HG03175 (cell line): ENCODE measurements around the gene HNRNPUL1.
A peak's percentile ranks its signal among the peaks of the same experiment; 100 is the strongest.
"Not testable (repeated sequence)": the region's sequence is repeated elsewhere in the genome, so short reads cannot be mapped to it uniquely, and the experiment has no call there.

Source experiments
- ATAC-seq: cut with Tn5 transposase; IDR thresholded peaks from one replicate; pipeline ENCODE4 v1.9.1; 2021; ENCODE audit warnings: mild to moderate bottlenecking, moderate library complexity; ENCODE audit not compliant: unreplicated experiment

HNRNPUL1 gene

GRCh38 chr19:41273076-41273475, 8.9 kb downstream of the HNRNPUL1 start:
- ATAC-seq: no peak

GRCh38 chr19:41274802-41275201, 10.6 kb downstream of the HNRNPUL1 start:
- ATAC-seq: no peak

DNA sequence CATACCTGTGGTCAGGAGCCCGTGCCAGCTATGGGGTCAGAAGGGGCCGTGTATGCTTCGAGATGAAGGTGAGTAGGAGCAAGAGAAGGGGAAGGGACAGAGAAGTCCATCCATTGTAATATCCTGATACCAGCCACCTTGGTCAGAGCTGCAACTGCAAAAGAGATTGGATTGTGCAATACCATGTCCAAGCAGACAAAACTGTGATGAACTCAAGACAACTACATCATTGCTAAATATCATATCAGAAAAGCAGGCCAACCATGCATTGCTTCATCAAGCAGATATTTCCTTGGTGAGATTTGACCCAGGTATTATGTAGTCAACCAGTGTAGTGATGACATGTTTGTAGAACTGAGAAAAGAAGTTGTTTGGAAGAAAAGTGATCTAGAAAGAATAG, 12.1 kb downstream of the HNRNPUL1 start:
- ATAC-seq: no peak

DNA sequence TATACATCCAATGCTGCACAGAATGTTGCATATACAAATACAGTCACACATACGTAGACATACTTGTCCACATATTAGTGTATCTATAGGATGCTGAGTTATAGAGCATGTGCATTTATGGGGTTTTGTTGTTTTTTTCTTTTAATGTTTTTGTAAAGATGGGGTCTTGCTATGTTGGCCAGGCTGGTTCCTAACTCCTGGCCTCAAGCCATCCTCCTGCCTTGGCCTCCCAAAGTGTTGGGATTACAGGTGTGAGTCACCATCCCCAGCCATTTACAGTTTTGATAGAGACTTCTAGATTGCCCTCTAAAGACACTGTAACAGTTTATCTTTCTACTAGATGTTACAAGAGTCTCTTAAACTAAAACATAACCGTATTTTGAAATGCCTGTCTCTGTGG, 14.3 kb downstream of the HNRNPUL1 start:
- no peak for ATAC-seq

DNA sequence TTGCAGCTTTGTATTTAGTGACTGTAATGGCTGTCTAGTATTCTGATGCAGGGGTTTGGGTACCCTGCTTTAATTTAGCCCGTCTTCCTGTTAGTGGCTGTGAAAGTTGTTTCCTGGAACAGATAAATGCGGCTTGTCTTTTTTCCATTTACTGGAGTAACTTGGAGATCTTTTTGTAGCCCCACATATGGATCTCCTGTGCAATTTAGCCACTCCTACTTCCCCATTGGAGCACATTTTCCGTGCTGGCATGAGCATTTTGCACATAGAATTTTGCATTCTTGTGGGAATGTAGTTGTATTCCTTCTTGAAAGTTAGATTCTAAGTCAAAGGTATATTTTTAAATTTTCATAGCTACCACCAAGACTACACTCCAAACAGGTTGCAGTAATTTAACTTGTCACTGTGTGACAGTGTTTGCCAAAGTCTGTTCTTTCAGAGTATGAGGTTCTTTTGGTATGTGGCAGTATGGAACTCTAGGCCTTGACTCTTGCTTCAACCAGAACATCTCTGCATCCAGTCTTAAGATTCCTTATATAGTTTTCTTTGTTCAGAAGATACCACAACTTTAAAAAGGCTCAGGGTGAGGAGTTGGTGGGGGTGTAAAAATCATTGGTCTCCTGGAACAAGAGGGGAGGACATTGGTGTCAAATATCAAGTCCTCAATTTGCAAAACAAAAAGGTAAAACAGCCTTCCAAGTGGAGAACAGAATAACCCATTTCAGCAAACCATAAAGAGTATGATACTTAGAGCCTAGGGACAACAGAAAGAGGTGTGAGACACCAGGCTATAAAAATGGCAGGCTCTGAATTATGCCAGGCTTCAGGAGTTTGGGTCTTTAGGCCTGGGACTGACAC, 24.7 kb downstream of the HNRNPUL1 start:
- ATAC-seq: no peak

GRCh38 chr19:41289814-41290213, 25.6 kb downstream of the HNRNPUL1 start:
- ATAC-seq: not testable (repeated sequence)

DNA sequence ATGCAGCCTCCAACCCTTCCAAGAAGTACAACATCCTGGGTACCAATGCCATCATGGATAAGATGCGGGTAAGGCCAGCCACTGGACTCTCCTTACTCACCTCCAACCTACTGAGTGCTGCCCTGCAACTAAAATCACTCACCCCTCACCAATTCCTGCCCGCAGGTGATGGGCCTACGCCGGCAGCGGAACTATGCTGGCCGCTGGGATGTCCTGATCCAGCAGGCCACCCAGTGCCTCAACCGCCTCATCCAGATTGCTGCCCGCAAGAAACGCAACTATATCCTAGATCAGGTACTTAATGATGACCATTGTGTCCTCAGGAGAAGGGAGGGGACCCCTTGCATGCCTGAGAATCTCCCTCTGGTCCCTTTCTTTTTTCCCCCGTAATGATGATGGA, 30.2 kb downstream of the HNRNPUL1 start:
- ATAC-seq: no peak

DNA sequence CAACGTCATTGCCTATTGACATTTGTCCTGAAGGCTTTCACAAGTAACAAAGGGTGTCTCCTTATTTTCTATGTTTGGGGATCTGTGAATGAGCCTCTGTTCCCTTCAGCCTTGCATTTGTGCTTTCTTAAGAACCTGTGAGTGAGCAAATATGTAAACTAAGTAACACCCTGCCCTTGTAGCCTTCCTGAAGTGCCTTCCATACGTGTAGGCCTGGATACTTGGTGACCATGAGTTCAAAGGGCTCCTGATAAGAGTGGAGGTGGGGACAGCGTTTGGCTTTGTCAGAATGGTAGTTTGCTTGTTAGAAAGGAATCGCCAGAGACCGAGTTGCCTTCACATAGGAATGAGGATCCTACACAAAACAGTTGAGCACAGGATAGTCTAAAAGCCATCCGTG, 31.3 kb downstream of the HNRNPUL1 start:
- no peak for ATAC-seq

DNA sequence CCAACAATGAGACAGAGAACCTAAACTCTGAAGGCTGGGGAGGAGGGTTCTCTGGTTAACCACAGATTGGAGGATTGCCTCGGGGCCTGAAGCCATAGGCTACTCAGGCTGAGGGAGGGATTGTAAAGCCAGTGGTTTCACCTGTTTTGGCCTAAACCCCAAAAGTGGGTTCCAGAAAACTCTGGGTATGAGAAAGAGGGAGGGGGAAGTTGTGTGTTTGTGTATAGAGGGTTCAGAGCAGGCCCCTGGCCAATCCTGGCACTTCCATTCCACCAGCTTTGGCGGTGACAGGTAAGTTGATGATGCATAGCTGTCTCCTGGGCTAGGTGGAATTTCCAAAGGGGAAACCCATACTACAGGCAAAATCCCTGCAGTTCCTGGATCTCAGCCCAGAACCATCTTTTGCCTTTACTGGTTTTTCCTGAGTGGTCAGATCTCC, 32.3 kb downstream of the HNRNPUL1 start:
- ATAC-seq: no peak

DNA sequence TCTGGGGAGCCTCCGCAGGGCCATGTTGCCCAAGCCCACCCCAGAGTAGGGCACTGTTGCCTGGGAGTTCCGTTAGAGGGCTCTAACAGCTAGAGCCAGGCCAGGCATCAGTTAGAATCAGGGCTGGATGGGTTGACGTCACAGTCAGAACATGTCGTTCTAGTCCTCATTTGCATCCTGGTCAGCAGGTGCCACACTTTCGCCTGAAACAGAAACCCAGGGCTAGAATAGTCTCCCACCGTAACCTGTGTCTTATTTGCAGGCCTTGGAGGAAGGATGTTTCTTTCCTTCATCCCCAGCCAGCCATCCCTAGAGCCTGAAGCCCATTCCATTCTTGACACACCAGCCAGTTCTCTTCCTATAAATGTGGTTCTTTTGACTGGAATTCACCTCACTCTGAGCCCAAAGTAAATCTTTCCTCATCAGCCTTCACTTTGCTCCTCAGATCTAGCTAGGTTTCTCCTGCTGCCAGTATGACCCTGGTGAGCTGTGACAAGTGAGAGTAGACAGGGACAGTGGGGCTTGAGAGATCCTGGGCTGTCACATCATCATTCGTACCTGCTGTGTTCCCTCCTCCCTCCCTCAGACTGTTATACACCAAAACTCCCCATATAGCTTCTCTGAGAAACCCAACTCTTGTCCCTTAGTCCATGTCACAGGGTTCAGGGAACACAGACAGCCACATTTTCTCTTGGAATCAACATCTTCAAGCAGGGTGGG, 33.6 kb downstream of the HNRNPUL1 start:
- peak; percentile 77 for ATAC-seq

GRCh38 chr19:41298348-41298964, 34.3 kb downstream of the HNRNPUL1 start:
- peak; percentile 20 for ATAC-seq

- ATAC-seq: no peak
Observed at GRCh38 chr19:41299046-41299754, 35.0 kb downstream of the HNRNPUL1 start.

DNA sequence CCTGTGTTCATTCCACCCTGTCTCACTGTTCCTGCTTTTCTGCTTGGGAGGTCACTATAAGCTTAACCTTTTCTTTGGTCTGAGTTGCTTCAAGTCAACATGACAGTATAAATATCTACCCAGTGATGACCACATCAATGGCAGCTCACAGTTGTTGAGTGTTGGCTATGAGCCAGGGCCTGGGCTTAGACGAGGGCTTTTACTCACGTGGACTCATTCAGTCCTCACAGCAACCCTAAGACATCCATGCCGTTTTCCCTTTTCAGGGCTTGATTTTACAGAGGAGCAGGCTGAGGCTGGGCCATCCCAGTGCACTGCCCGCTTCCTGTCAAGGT, 35.5 kb downstream of the HNRNPUL1 start:
- ATAC-seq: no peak

GRCh38 chr19:41300555-41300954, 36.4 kb downstream of the HNRNPUL1 start:
- no peak for ATAC-seq

GRCh38 chr19:41302624-41303351, 38.6 kb downstream of the HNRNPUL1 start:
- peak; percentile 59 for ATAC-seq

DNA sequence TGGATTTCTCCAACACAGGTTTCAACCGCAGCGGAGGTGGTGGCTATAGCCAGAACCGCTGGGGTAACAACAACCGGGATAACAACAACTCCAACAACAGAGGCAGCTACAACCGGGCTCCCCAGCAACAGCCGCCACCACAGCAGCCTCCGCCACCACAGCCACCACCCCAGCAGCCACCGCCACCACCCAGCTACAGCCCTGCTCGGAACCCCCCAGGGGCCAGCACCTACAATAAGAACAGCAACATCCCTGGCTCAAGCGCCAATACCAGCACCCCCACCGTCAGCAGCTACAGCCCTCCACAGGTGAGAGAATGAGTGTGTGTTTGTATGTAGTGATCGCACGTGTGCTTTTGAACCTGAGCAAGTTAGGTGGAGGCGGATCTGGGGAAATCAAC, 39.8 kb downstream of the HNRNPUL1 start:
- ATAC-seq: no peak

GRCh38 chr19:41304706-41305483, 40.7 kb downstream of the HNRNPUL1 start:
- ATAC-seq: no peak

GRCh38 chr19:41305927-41306793, 42.0 kb downstream of the HNRNPUL1 start:
- no peak for ATAC-seq
